ENCODE results near the gene DOHH.

DOHH gene

GRCh38 chr19:3536429-3537100, 36.1 kb upstream of the DOHH start:
- H3K4me3 ChIP-seq (ENCODE audit: low read depth, low read length): no peak overlapping the region
- no peak for DNase-seq (ENCODE audit: low read depth)
- TF ChIP-seq, protein P1, sequence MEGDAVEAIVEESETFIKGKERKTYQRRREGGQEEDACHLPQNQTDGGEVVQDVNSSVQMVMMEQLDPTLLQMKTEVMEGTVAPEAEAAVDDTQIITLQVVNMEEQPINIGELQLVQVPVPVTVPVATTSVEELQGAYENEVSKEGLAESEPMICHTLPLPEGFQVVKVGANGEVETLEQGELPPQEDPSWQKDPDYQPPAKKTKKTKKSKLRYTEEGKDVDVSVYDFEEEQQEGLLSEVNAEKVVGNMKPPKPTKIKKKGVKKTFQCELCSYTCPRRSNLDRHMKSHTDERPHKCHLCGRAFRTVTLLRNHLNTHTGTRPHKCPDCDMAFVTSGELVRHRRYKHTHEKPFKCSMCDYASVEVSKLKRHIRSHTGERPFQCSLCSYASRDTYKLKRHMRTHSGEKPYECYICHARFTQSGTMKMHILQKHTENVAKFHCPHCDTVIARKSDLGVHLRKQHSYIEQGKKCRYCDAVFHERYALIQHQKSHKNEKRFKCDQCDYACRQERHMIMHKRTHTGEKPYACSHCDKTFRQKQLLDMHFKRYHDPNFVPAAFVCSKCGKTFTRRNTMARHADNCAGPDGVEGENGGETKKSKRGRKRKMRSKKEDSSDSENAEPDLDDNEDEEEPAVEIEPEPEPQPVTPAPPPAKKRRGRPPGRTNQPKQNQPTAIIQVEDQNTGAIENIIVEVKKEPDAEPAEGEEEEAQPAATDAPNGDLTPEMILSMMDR (IDR thresholded peaks at IDR 0.05; ENCODE audit: low read depth, low read length): no peak
- TF ChIP-seq POLR2A (IDR thresholded peaks at IDR 0.05; ENCODE audit: extremely low read depth, insufficient read length): no peak
- no peak for TF ChIP-seq MAX (IDR thresholded peaks at IDR 0.05; ENCODE audit: low read depth, low read length)
- TF ChIP-seq MYC (IDR thresholded peaks at IDR 0.05; ENCODE audit: low read depth, low read length): no peak

DNA sequence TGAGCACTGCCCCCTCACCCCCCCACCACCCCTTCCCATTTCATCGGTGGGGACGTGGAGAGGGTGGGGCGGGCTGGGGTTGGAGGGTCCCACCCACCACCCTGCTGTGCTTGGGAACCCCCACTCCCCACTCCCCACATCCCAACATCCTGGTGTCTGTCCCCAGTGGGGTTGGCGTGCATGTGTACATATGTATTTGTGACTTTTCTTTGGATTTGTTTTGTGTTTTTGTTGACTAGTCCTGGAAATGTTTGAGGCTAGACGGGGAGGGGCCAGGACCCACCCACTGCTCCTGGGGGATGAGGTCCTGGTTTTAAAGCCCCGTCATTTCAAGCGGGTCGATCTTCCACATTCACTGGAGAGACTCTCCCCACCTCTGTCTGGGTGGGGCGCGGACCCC, 35.5 kb upstream of the DOHH start:
- TF ChIP-seq POLR2A (IDR thresholded peaks at IDR 0.05; ENCODE audit: extremely low read depth, insufficient read length) (no peak), MAX (IDR thresholded peaks at IDR 0.05; ENCODE audit: low read depth, low read length) (no peak), MYC (IDR thresholded peaks at IDR 0.05; ENCODE audit: low read depth, low read length) (no peak)
- TF ChIP-seq, protein P1 (IDR thresholded peaks at IDR 0.05; ENCODE audit: low read depth, low read length): no peak
- no peak for DNase-seq (ENCODE audit: low read depth)

GRCh38 chr19:3535563-3535965, 35.1 kb upstream of the DOHH start:
- no peak for TF ChIP-seq POLR2A (IDR thresholded peaks at IDR 0.05; ENCODE audit: extremely low read depth, insufficient read length)
- TF ChIP-seq MAX (IDR thresholded peaks at IDR 0.05; ENCODE audit: low read depth, low read length): no peak
- TF ChIP-seq, protein P1 (IDR thresholded peaks at IDR 0.05; ENCODE audit: low read depth, low read length): no peak
- no peak for TF ChIP-seq MYC (IDR thresholded peaks at IDR 0.05; ENCODE audit: low read depth, low read length)
- DNase-seq (ENCODE audit: low read depth): no peak
- H3K4me3 ChIP-seq (ENCODE audit: low read depth, low read length): no peak overlapping the region

More for the DNA sequence above, 35.5 kb upstream of the DOHH start:
- H3K4me3 ChIP-seq (ENCODE audit: low read depth, low read length): no peak overlapping the region

DNA sequence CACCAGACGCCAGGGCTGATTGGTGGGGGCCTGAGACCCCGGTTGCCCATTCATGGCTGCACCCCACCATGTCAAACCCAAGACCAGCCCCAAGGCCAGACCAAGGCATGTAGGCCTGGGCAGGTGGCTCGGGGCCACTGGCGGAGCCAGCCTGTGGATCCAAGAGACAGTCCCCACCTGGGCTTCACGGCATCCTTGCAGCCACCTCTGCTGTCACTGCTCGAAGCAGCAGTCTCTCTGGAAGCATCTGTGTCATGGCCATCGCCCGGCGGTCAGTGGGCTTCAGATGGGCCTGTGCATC, 34.7 kb upstream of the DOHH start:
- TF ChIP-seq POLR2A (IDR thresholded peaks at IDR 0.05; ENCODE audit: extremely low read depth, insufficient read length) (no peak), MAX (IDR thresholded peaks at IDR 0.05; ENCODE audit: low read depth, low read length) (no peak), MYC (IDR thresholded peaks at IDR 0.05; ENCODE audit: low read depth, low read length) (no peak)
- TF ChIP-seq, protein P1 (IDR thresholded peaks at IDR 0.05; ENCODE audit: low read depth, low read length): no peak
- no peak for DNase-seq (ENCODE audit: low read depth)
- H3K4me3 ChIP-seq (ENCODE audit: low read depth, low read length): no peak overlapping the region

- DNase-seq (ENCODE audit: low read depth): no peak
- TF ChIP-seq POLR2A (IDR thresholded peaks at IDR 0.05; ENCODE audit: extremely low read depth, insufficient read length): no peak
- TF ChIP-seq MYC (IDR thresholded peaks at IDR 0.05; ENCODE audit: low read depth, low read length): no peak
- TF ChIP-seq, protein P1 (IDR thresholded peaks at IDR 0.05; ENCODE audit: low read depth, low read length): no peak
- TF ChIP-seq MAX (IDR thresholded peaks at IDR 0.05; ENCODE audit: low read depth, low read length): no peak
- no peak overlapping the region for H3K4me3 ChIP-seq (ENCODE audit: low read depth, low read length)
These were observed 34.1 kb upstream of the DOHH start for GRCh38 chr19:3534375-3535234.
